GM08714 (cell line): ENCODE results near the gene DUSP12.
"Not testable (repeated sequence)": the region's sequence is repeated elsewhere in the genome, so short reads cannot be mapped to it uniquely, and the experiment has no call there.

Experiments used
- H3K4me3 ChIP-seq: fragments of 200-500 bp; sonication (Bioruptor generic); 2 replicates; pipeline ENCODE4 v1.5.1; 2014; ENCODE audit warnings: mild to moderate bottlenecking, low read length, inconsistent platforms
- ZNF274 ChIP-seq: IDR thresholded peaks from 2 replicates; pipeline ENCODE4 v1.6.1; 2012; ENCODE audit warnings: mild to moderate bottlenecking, low read depth, low read length

DUSP12 gene

GRCh38 chr1:161735837-161736236 lies 13.7 kb upstream of the DUSP12 start:
- no peak for TF ChIP-seq ZNF274
- no peak overlapping the region; the same call in 1 of the 2 replicates for H3K4me3 ChIP-seq

GRCh38 chr1:161736335-161736969 lies 13.1 kb upstream of the DUSP12 start:
- H3K4me3 ChIP-seq: no peak overlapping the region; the same call in 1 of the 2 replicates

GRCh38 chr1:161737625-161738024 lies 12.0 kb upstream of the DUSP12 start:
- no peak overlapping the region for H3K4me3 ChIP-seq
- TF ChIP-seq ZNF274: no peak

More at GRCh38 chr1:161736335-161736969, 13.1 kb upstream of the DUSP12 start:
- TF ChIP-seq ZNF274: no peak

GRCh38 chr1:161738627-161739287 lies 10.8 kb upstream of the DUSP12 start:
- no peak overlapping the region for H3K4me3 ChIP-seq
- no peak for TF ChIP-seq ZNF274

- no peak overlapping the region for H3K4me3 ChIP-seq
- TF ChIP-seq ZNF274: no peak
Observed at GRCh38 chr1:161739865-161740566, 9.6 kb upstream of the DUSP12 start.

GRCh38 chr1:161740921-161741320 lies 8.7 kb upstream of the DUSP12 start:
- TF ChIP-seq ZNF274: no peak
- H3K4me3 ChIP-seq: no peak overlapping the region

- H3K4me3 ChIP-seq: no peak overlapping the region
- TF ChIP-seq ZNF274: no peak
Observed at GRCh38 chr1:161743231-161743630, 6.4 kb upstream of the DUSP12 start.

- TF ChIP-seq ZNF274: no peak
- no peak overlapping the region for H3K4me3 ChIP-seq
Observed at GRCh38 chr1:161747801-161748200, 1.8 kb upstream of the DUSP12 start.

- H3K4me3 ChIP-seq: no peak overlapping the region
- no peak for TF ChIP-seq ZNF274
Observed at GRCh38 chr1:161763522-161764098, 14.0 kb downstream of the DUSP12 start.

GRCh38 chr1:161766102-161766981 lies 16.8 kb downstream of the DUSP12 start, which contains the start of gene ATF6:
TSS of gene ATF6 (plus strand) at chr1:161766320. CDS start at chr1:161766361, 41 bp downstream.
- TF ChIP-seq ZNF274: no peak

GRCh38 chr1:161768461-161768860 lies 18.9 kb downstream of the DUSP12 start:
- TF ChIP-seq ZNF274: no peak
- no peak overlapping the region for H3K4me3 ChIP-seq

More at GRCh38 chr1:161766102-161766981, 16.8 kb downstream of the DUSP12 start, which contains the start of gene ATF6:
- H3K4me3 ChIP-seq: peak within 1 kb of the TSS; percentile 92

GRCh38 chr1:161768986-161769672 lies 19.5 kb downstream of the DUSP12 start:
- no peak for TF ChIP-seq ZNF274

GRCh38 chr1:161769673-161770045 lies 20.1 kb downstream of the DUSP12 start:
- not testable (repeated sequence) for H3K4me3 ChIP-seq

More at GRCh38 chr1:161768986-161769672, 19.5 kb downstream of the DUSP12 start:
- H3K4me3 ChIP-seq: no peak overlapping the region

GRCh38 chr1:161770250-161770649 lies 20.7 kb downstream of the DUSP12 start:
- H3K4me3 ChIP-seq: no peak overlapping the region
- no peak for TF ChIP-seq ZNF274
